GM21390 (cell line): ENCODE measurements around the gene PEX14.
"Not testable (repeated sequence)": the region's sequence is repeated elsewhere in the genome, so short reads cannot be mapped to it uniquely, and the experiment has no call there.

ENCODE experiments used
- ATAC-seq: cut with Tn5 transposase; IDR thresholded peaks from one replicate; pipeline ENCODE4 v1.9.1; 2021; ENCODE audit not compliant: unreplicated experiment

The PEX14 gene

DNA sequence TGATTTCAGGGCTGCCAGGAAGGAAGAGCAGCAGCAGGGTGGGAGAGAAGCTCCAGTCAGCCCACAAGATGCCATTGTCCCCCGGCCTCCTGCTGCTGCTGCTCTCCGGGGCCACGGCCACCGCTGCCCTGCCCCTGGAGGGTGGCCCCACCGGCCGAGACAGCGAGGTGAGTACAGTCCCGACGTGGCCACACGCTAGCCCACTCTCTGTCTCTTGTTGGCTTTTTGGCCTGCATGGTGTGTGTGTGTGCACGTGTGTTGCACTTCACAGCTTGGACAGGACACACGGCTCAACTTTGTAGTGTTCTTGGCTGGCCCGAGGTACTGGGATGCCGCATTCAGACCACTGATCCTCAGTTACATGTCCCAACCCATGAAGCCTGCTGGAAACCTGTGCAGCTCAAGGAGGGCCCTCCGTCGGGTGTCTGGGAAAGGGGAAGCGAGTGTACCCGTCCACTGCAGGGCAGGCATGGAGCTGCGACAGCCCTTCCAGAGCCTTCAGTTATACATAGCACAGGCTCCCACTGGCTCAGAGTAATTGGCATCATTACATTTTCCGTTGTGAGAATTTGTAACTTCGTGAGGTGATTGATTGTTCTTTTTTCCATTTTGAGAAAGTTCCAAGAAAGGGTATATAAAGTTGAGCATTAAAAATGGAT lies 24.5 kb upstream of the PEX14 start:
- ATAC-seq: no peak

DNA sequence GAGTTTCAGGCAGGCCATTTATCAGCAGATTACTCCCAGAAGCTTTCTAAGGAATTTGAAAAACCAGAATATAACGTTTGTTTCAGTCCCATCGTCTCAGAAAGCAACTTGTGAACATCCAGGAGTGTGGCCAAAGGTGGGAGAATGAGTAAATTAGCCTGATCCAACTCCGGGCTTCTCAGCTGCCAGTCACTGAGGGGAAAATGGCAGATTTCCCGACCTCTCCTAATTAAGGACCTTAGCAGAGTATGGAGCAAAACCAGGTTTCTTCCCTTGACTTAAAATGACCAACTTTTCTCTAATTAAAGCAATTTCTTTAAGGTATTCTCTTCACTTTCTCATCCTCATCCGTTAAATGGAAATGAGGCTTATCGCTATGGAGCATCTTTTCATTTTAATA lies 23.9 kb upstream of the PEX14 start:
- ATAC-seq: no peak

DNA sequence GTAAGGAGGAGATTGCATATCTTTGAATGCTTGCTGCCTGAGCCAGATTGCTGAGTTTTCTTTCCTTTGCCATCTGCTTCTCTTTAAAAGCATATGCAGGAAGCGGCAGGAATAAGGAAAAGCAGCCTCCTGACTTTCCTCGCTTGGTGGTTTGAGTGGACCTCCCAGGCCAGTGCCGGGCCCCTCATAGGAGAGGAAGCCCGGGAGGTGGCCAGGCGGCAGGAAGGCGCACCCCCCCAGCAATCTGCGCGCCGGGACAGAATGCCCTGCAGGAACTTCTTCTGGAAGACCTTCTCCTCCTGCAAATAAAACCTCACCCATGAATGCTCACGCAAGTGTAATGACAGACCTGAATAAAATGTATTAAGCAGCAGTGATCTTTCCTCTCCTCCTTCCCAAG lies 23.5 kb upstream of the PEX14 start:
- ATAC-seq: no peak

DNA sequence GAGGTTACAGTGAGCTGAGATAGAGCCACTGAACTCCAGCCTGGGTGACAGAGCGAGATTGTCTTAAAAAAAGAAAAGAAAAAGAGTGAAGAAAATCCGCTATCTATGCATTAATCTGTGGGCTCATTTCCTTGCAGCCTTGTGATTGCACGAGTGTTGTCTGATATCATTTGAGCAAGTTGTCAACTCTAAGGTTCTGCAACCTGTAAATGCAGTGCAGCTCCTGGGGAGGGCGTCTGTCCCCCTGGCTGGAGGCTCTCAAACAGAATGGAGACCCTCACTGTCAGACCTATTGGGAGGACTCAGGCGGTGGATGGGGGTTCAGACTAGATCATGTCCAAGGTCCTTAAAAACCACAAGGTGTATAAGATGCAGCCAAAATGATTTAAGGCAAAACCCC lies 18.7 kb upstream of the PEX14 start:
- no peak for ATAC-seq

DNA sequence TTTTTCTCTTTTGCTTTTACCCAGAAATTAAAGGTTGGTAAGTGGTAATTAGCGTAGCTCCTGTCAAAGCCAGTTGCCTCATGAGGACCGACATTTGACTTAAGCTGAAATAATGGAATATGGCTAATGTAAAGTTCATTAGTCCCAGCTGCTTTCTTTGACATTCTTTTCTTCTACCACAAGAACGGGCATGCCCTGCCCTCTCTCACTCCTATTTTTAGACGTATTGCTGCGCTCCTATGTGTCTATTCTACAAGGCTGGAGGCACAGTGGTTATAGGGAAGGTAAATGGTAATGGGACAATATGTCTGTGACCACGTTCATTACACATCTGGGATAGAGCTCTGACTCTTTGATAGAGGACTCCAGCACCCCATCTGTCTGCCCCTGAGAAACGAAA lies 18.1 kb upstream of the PEX14 start:
- ATAC-seq: no peak

DNA sequence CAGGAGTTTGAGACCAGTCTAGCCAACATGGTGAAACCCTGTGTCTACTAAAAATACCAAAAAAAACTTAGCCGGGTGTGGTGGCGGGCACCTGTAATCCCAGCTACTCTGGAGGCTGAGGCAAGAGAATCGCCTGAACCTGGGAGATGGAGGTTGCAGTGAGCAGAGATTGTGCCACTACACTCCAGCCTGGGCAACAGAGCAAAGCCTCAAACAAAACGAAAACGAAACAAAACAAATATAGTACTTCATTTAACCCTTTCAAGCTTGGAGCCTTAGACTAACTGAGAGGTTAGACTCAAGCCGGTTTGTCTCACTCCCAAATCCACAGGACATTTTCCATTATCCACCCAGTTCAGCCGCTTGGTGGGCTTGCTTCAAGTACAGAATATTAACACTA lies 17.3 kb upstream of the PEX14 start:
- not testable (repeated sequence) for ATAC-seq

DNA sequence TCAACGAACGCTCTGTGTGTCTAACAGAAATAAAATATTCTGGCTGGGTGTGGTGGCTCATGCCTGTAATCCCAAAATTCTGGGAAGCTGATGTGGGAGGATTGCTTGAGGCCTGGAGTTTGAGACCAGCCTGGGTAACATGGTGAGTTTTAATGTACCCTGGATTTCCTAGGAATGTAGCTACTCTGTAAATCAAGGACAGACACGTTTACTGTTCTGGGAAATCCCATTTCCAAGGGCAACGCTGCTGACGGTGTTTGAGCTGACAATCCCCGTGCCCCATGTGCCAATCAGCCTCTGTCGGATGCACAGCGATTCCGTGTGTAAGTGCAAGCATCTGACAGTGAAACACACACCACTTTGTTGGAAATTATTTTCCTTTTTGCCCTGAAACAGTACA lies 16.9 kb upstream of the PEX14 start:
- no peak for ATAC-seq

DNA sequence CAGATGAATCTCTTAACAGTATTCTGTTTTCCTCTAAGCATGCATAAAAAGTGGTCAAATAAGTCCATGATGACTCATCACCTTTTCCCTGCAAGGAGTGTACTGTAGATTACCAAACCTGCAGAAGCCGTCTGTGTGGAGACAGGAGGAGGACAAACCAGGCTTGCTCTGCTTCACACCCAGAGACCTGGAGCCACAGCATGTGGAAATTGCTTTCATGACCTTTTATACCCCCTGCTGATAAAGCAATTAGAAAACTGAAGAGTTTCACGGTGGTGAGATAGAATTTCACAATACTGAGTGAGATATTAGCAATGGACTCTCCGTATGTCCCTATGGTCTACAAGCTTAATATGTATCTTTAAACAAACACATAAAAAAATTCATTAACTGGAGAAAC lies 15.6 kb upstream of the PEX14 start:
- no peak for ATAC-seq

DNA sequence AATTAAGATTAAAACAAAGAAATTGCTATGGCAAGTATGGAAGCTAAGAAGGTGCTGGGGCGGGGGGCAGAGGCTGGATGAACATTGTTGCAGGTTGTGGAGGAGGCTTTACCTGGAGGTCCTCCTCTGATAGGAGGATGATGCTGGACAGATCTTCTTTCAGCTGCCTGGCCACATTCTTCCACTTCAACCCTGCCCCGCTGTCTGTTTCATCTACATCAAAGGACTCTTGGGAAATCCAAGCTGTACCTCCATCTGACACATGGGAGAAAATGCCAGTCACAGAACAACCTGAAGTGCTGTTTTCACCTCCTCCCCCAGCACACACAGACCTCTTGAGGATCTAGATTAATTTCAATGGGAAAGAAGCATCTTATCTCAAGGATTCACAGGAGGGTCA lies 7.7 kb upstream of the PEX14 start:
- no peak for ATAC-seq

DNA sequence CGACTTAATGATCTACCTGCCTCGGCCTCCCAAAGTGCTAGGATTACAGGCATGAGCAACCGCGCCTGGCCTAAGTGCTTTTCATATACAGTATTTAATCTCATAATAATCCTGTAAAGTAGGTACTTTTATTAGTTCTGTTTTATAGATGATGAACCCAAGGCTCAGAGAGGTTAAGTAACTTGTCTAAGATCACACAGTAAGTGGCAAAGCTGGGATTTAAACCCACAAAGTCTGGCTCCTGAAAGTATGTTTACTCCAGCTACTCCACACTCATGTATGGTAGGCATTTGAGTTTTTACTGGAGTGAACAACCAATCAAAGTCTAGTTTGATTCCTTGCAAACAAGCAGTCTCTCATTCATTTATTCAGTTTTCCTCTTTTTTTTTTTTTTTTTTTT lies 4.7 kb upstream of the PEX14 start:
- no peak for ATAC-seq

DNA sequence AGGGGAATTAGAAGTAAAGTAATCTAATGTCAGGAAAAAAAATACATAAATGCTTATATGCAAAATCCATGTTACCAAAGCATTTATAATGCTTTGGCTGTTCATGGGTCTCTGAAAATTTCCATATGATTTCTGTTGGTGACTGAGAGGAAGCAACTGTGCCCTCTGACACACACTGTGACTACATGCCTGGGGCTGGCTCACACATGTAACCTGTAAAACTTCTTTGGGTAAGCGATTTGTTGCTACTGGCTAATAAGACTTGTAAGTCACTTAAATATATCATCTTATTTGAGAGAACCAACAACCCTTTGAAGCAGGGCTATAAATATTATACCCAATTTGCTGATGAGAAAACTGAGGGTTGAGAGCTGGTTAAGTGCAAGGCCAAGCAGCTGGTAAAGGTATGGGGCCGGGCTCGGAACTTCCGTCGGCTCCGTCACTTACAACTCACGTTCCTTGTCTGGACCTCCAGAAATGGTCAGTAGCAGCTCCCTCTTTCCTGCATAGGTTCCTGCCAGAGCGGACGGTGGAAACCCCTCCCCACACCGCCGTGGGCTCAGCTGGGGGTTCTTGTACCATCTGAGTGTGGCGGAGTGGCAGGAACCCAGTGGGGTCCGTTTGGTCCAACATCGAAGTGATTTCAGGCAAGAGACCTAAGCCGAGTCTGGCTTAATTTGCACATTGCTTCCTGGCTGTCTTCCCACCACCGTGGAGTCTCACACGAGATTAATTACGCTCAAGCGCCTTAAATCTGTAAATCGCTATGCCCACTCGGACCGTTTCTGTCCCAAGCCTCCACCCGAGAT lies 3.1 kb upstream of the PEX14 start:
- no peak for ATAC-seq

DNA sequence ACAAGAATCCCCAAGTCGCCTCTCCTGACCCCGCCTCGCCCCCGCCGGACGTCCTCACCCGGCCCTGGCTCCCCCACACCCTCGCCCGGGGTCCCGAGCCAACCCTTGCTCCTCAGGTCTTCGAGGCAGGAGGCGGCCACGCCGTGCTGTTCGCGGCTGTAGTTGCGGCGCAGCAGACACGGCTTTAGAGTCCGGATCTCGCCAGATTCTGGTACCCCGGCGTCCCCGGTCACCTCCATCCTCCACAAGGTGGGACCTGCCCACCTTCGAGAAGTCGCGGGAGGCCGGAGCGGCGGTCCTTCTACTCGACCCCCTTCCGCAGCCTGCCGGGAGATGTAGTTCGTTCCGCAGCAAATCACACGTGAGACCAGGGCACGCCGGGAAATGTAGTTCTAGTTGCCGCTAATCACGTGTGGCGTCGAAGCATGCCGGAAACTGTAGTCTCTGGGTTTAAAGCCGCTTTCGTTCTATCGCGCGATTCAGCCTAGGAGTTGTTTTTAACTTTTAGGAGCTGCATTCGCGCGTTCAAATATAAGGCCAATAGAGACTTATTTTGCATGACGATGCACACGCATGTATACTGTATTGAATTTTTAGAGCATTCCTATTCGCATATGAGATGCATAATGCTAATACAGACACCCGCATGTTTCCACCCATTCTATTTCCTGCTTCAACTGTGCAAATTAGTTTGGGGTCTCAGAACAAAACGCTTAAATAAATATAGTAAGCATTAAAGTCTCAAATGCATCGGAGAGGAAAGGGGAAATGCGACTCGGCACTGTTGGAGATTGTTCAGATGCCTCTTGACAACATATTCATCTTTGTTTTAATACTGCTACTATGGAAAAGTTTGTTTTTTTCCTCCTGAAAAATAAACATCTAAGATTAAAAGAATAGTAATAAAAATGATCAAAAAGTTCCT lies 2.3 kb upstream of the PEX14 start, which contains the start of gene DFFA:
Gene DFFA (minus strand): TSS at position 310 of the 925 bp plus-strand sequence. CDS start 71 bp downstream, at position 239.
- peak; percentile 76 for ATAC-seq

DNA sequence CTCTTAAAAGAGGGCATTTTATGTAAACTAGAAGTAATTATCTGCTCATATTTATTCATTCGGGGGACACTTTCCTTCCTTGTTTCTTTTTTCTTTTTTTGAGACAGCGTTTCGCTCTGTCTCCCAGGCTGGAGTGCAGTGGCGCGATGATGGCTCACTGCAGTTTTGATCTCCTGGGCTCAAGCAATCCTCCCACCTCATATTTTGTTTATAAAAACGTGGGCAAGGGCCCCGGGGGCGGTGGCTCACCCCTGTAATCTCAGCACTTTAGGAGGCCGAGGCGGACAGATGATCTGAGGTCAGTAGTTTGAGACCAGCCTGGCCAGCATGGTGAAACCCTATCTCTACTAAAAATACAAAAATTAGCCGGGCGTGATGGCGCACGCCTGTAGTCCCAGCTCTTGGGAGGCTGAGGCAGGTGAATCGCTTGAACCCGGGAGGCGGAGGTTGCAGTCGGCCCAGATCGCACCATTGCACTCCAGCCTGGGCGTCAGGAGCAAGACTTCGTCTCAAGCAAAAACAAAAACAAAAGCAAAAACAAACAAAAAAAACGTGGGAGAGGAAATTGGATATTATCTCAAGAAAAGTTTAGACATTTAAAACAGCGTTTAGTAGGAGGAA lies 1.5 kb upstream of the PEX14 start:
- ATAC-seq: no peak

DNA sequence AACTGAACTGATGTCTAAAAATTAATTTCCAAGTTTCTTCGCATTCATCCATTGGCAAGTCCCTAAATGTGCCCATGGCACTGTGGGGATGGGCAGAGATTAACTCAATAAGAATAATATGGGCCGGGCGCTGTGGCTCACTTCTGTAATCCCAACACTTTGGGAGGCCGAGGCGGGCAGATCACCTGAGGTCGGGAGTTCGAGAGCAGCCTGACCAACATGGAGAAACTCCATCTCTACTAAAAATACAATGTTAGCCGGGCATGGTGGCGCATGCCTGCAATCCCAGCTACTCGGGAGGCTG lies 489 bp upstream of the PEX14 start:
- not testable (repeated sequence) for ATAC-seq

DNA sequence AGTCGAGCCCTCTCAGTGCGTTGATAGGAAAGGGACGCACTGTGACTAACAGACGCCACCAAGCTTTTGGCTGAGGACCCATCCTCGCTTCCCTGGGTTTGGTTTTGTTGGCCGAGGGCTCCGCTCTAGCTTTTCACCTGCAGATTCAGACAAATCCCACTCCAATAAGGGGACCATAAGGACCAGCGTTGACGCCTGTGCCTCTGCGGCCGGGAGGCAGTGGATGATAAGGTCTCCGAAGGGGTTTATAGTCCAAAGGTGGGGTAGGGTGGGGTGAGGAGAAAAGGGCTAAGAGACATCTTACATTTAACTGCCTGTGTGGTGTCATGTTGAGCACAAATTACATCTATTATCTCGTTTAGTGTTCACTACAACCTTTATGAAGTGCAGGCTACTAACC lies 760 bp downstream of the PEX14 start:
- no peak for ATAC-seq

DNA sequence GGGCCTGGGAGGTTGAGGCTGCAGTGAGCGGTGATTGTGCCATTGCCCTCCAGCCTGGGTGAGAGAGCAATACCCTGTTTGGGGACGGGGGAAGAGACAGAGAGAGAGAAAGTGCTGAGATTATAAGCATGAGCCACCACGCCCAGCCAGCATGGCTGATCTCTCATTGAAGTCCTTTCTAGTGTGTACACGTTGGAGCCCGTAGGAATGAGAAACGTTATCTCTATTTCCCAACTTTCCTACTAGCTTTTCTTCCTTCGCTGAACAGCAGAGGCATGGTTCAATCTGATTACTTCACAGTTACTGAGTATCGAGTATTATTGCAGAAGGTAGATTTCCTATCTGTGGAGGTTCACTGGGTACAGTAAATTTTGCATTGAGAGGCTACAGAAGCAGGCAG lies 4.5 kb downstream of the PEX14 start:
- ATAC-seq: no peak

DNA sequence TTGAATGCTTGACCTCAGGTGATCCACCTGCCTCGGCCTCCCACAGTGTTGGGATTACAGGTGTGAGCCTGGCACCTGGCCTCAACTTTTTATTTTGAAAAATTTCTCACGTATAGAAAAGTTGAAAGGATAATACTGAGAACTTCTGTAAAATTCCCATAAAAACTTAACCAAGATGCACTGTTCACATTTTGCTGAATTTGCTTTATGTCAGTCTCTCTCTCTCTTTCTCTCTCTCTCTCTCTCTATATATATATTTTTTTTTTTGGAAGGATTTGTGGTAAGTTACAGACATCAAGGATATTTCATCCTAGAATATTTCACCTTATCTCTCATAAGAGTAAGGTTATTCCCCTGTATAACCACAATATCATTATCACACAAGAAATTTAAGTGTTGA lies 5.9 kb downstream of the PEX14 start:
- ATAC-seq: no peak

DNA sequence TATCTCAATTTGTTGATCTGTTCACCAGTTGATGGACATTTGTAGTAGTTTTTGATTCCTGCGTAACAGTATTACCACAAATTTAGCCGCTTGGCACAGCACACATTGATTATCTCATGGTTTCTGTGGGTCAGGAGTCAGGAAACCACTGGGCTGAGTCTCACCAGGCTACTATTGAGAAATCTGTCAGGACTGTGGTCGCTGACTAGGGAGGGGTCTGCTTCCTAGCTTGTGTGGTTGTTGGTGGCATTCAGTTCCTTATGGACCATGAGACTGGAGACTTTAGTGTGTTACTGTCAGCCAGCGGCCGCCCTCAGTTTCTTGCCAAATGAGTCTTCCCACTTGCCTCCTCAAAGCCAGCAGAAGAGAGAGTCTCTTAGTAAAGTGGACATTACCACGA lies 9.8 kb downstream of the PEX14 start:
- no peak for ATAC-seq

DNA sequence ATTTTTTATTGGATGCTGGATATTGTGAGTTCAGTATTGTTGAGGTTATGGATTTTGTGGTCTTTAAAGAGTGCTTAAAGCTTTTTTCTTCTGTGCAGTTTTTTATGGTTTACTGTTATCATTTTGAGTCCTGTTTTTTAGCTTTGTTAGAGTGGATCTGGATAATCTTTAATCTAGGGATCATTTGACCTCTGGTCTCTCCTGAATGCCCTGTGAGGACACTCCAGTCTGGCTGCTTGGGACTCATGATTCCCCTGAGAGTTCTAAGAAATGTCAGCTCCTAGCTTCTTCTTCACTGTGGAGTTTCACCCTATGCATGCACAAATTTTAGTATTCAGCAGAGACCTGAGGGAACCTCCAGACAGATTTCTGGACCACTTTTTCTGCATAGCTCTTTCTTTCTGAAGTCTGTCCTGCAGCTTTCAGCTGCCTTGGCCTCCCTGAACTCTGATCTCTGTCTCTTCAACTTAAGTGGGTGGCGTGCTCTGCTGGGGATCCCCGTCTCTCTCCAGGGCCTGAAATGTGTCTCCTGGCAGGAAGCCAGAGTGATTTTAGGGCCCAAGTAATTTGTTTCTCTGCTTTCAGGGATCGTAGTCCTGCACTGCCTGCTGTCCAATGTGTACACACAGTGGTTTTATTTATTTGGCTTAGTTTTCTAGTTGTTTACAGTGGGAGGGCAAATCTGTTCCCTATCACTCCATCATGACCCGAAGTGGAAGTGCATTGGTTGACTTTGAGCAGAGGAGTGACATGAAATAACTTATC lies 14.7 kb downstream of the PEX14 start:
- no peak for ATAC-seq

DNA sequence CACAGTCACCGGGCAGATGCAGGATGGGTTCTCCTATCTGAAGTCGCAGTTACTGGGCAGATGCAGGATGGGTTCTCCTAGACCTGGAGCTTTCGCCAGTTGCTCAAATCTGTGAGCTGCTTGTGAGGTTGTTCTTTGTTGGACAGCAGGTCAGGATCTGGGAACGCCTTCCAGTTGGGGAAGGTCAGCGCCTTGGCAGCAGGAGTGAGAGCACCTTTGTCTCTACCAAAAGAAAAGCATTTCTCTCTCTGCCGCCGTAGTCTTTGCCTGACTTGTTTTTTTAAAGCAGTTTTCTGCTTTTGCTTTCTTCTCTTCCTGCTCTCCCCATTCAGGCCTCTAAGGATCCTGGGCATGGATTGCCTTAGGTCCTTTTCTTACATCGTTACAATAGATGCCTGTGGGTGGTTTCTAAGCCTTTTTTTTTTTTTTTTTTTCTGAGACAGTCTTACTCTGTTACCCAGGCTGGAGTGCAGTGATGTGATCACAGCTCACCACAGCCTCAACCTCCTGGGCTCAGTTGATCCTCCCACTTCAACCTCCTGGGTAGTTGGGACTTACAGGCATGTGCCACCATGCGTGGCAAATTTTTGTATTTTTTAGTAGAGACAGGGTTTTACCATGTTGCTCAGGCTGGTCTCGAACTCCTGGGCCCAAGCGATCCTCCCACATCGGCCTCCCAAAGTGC lies 15.7 kb downstream of the PEX14 start:
- ATAC-seq: no peak
